Gastroesophageal sphincter (tissue), 3 donors: ENCODE measurements around the gene SCAMP2.

Source experiments
- EP300 ChIP-seq: sonication (generic); formaldehyde crosslinking; IDR thresholded peaks from one replicate; pipeline ENCODE4 v1.6.1; 2017; ENCODE audit warnings: antibody characterized with exemption, mild to moderate bottlenecking
- POLR2A ChIP-seq, 2 donors: fragments of 450-650 bp; IDR thresholded peaks; one replicate each; pipeline ENCODE4 v1.6.1; 2017; ENCODE audit warnings: antibody characterized with exemption in 2 of 2, mild to moderate bottlenecking in 2 of 2, moderate library complexity in 1 of 2
- POLR2AphosphoS5 ChIP-seq: sonication (generic); formaldehyde crosslinking; IDR thresholded peaks from one replicate; pipeline ENCODE4 v1.6.1; 2017; ENCODE audit warnings: antibody characterized with exemption
- TF ChIP-seq, protein P1 (sequence below), 4 experiments: fragments of 200-600 bp in 2 of 4; fragments of 450-650 bp in 2 of 4; sonication (generic) in 1 of 4; IDR thresholded peaks; one replicate each; pipeline ENCODE4 v1.5.1; 2017 to 2019; ENCODE audit warnings: antibody characterized with exemption in 4 of 4, mild to moderate bottlenecking in 2 of 4, moderate library complexity in 2 of 4

DNA sequence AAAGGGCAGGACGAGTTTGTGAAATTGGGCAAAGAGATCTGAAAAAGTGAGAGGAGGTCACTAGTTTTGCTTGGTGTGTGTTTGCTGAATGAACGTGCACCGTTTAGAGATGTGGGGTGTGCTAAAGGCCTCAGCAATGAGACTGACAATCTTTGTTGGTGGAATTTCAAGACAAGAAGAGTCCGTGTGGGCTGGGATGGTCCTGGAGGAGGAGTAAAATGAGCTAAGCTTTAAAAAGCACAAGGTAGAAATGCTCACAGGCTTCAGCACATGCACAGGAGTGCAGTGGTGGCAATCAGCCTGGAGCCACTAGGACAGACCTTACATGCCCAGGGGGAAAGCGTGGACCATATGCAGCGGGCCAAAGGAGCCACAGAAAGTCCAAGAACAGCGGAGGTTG is 48.2 kb downstream of the SCAMP2 start:
- TF ChIP-seq, protein P1, sequence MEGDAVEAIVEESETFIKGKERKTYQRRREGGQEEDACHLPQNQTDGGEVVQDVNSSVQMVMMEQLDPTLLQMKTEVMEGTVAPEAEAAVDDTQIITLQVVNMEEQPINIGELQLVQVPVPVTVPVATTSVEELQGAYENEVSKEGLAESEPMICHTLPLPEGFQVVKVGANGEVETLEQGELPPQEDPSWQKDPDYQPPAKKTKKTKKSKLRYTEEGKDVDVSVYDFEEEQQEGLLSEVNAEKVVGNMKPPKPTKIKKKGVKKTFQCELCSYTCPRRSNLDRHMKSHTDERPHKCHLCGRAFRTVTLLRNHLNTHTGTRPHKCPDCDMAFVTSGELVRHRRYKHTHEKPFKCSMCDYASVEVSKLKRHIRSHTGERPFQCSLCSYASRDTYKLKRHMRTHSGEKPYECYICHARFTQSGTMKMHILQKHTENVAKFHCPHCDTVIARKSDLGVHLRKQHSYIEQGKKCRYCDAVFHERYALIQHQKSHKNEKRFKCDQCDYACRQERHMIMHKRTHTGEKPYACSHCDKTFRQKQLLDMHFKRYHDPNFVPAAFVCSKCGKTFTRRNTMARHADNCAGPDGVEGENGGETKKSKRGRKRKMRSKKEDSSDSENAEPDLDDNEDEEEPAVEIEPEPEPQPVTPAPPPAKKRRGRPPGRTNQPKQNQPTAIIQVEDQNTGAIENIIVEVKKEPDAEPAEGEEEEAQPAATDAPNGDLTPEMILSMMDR (IDR thresholded peaks at IDR 0.05): no peak
- TF ChIP-seq POLR2A (IDR thresholded peaks at IDR 0.05) (no peak), EP300 (no peak), POLR2AphosphoS5 (no peak)
